Nephron (organoid): ENCODE results near the gene PCDHA7.
"Not testable (repeated sequence)": the region's sequence is repeated elsewhere in the genome, so short reads cannot be mapped to it uniquely, and the experiment has no call there.

Source experiments
- H3K27ac Mint-ChIP-seq, 3 experiments: 2 replicates each; pipeline ENCODE4 v1.8.0; 2020; ENCODE audit warnings: mixed read lengths in 3 of 3, mild to moderate bottlenecking in 2 of 3, moderate library complexity in 1 of 3
- H3K27me3 Mint-ChIP-seq: 2 replicates; pipeline ENCODE4 v1.8.0; 2021; ENCODE audit warnings: low read depth, mild to moderate bottlenecking, moderate library complexity, mixed read lengths
- H3K36me3 Mint-ChIP-seq: 2 replicates; pipeline ENCODE4 v1.8.0; 2020; ENCODE audit warnings: low read depth, mixed read lengths
- H3K4me1 Mint-ChIP-seq: 2 replicates; pipeline ENCODE4 v1.8.0; 2020; ENCODE audit warnings: mixed read lengths
- H3K4me3 Mint-ChIP-seq, 3 experiments: 2 replicates each; pipeline ENCODE4 v1.8.0; 2020; ENCODE audit warnings: mild to moderate bottlenecking in 3 of 3, mixed read lengths in 3 of 3, moderate library complexity in 2 of 3
- H3K9me3 Mint-ChIP-seq: 2 replicates; pipeline ENCODE4 v1.8.0; 2020; ENCODE audit warnings: mixed read lengths
- CTCF ChIP-seq, 3 experiments: fragments of 200-600 bp; sonication (generic); IDR thresholded peaks; one replicate each; pipeline ENCODE4 v1.5.0; 2021; ENCODE audit warnings: antibody characterized with exemption in 3 of 3; ENCODE audit not compliant: unreplicated experiment in 3 of 3

Gene PCDHA7

GRCh38 chr5:140795259-140795641 is 38.8 kb upstream of the PCDHA7 start:
- Mint-ChIP-seq H3K27me3 (no peaks in the 10 kb centered on the region), H3K36me3 (peaks cover 41% of the 10 kb centered on the region), H3K4me3 (peak overlapping the region; percentile 78 to 89 (median 86)), H3K4me1 (no peaks in the 10 kb centered on the region), H3K9me3 (peaks cover 55% of the 10 kb centered on the region), H3K27ac (peak overlapping the region in 1 of 3 experiments; percentile 67)
- no peak for TF ChIP-seq CTCF (IDR thresholded peaks at IDR 0.05; ENCODE audit: unreplicated experiment in 3 of 3)

GRCh38 chr5:140796072-140796717 is 37.9 kb upstream of the PCDHA7 start:
- not testable (repeated sequence) for H3K27me3 Mint-ChIP-seq, H3K4me3 Mint-ChIP-seq, H3K4me1 Mint-ChIP-seq, H3K27ac Mint-ChIP-seq
- Mint-ChIP-seq H3K36me3 (peaks cover 50% of the 10 kb centered on the region), H3K9me3 (peaks cover 55% of the 10 kb centered on the region)

GRCh38 chr5:140796718-140797095 is 37.4 kb upstream of the PCDHA7 start:
- H3K9me3 Mint-ChIP-seq, result peaks cover 49% of the 10 kb centered on the region
- H3K36me3 Mint-ChIP-seq, result peaks cover 55% of the 10 kb centered on the region
- H3K4me1 Mint-ChIP-seq, result no peaks in the 10 kb centered on the region
- H3K4me3 Mint-ChIP-seq, result no peak overlapping the region
- no peaks in the 10 kb centered on the region for H3K27me3 Mint-ChIP-seq
- no peak overlapping the region for H3K27ac Mint-ChIP-seq
- TF ChIP-seq CTCF (IDR thresholded peaks at IDR 0.05; ENCODE audit: unreplicated experiment in 3 of 3), result no peak

GRCh38 chr5:140800816-140801493 is 33.1 kb upstream of the PCDHA7 start, which contains the start of gene PCDHA3:
TSS of gene PCDHA3 (plus strand) at chr5:140801057.
- no peak within 1 kb of the TSS for H3K27ac Mint-ChIP-seq
- no peaks in the 10 kb centered on the region for H3K27me3 Mint-ChIP-seq
- TF ChIP-seq CTCF (IDR thresholded peaks at IDR 0.05; ENCODE audit: unreplicated experiment in 3 of 3), result no peak
- no peak within 1 kb of the TSS for H3K4me3 Mint-ChIP-seq
- H3K36me3 Mint-ChIP-seq, result peaks cover 64% of the 10 kb centered on the region
- peaks cover 33% of the 10 kb centered on the region for H3K9me3 Mint-ChIP-seq
- H3K4me1 Mint-ChIP-seq, result no peaks in the 10 kb centered on the region

- no peaks in the 10 kb centered on the region for H3K4me1 Mint-ChIP-seq
- TF ChIP-seq CTCF (IDR thresholded peaks at IDR 0.05; ENCODE audit: unreplicated experiment in 3 of 3), result no peak
These were observed 32.6 kb upstream of the PCDHA7 start for GRCh38 chr5:140801494-140801841.

GRCh38 chr5:140802381-140802780 is 31.7 kb upstream of the PCDHA7 start:
- H3K27me3 Mint-ChIP-seq, H3K27ac Mint-ChIP-seq, H3K4me3 Mint-ChIP-seq, H3K4me1 Mint-ChIP-seq: not testable (repeated sequence)
- Mint-ChIP-seq H3K9me3 (peaks cover 34% of the 10 kb centered on the region), H3K36me3 (peaks cover 68% of the 10 kb centered on the region)

More at GRCh38 chr5:140801494-140801841, 32.6 kb upstream of the PCDHA7 start:
- no peaks in the 10 kb centered on the region for H3K27me3 Mint-ChIP-seq
- peaks cover 32% of the 10 kb centered on the region for H3K9me3 Mint-ChIP-seq
- no peak overlapping the region for H3K27ac Mint-ChIP-seq
- no peak overlapping the region for H3K4me3 Mint-ChIP-seq
- peaks cover 65% of the 10 kb centered on the region for H3K36me3 Mint-ChIP-seq

GRCh38 chr5:140802781-140803271 is 31.2 kb upstream of the PCDHA7 start:
- Mint-ChIP-seq H3K9me3 (peaks cover 37% of the 10 kb centered on the region), H3K36me3 (peaks cover 71% of the 10 kb centered on the region), H3K27me3 (no peaks in the 10 kb centered on the region), H3K27ac (no peak overlapping the region), H3K4me3 (no peak overlapping the region), H3K4me1 (peaks cover 9% of the 10 kb centered on the region)
- TF ChIP-seq CTCF (IDR thresholded peaks at IDR 0.05; ENCODE audit: unreplicated experiment in 3 of 3), result no peak
